Astrocyte (in vitro differentiated cells and primary cell): ENCODE measurements around the gene ADCY3.

Source experiments
- EZH2 ChIP-seq: IDR thresholded peaks from 2 replicates; pipeline ENCODE4 v1.6.1; 2012; ENCODE audit warnings: mild to moderate bottlenecking, low read length, inconsistent platforms; ENCODE audit not compliant: insufficient read depth
- TF ChIP-seq, protein P1 (sequence below): IDR thresholded peaks from 2 replicates; pipeline ENCODE4 v1.5.1; 2011; ENCODE audit warnings: low read depth, mild to moderate bottlenecking, inconsistent platforms, low read length, moderate library complexity; ENCODE audit not compliant: insufficient read depth

DNA sequence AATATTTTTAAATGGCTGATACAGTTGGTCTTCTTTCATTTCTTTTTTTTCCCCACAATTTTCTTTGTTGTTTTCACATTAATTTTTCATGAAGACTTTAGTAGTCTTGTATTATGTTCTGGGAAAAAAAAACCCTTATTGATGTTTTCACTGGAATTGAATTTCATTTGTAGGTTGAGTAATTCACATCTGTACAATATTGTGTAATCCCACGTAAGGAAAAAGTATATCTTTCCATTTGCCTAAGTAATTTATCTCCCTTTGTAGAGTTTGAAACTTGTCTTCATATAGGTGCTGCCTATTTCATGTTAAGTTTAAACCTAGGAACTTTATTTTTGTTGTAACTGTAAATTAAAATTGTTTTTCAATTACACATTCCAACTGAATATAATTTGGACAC, 49.7 kb upstream of the ADCY3 start:
- TF ChIP-seq, protein P1, sequence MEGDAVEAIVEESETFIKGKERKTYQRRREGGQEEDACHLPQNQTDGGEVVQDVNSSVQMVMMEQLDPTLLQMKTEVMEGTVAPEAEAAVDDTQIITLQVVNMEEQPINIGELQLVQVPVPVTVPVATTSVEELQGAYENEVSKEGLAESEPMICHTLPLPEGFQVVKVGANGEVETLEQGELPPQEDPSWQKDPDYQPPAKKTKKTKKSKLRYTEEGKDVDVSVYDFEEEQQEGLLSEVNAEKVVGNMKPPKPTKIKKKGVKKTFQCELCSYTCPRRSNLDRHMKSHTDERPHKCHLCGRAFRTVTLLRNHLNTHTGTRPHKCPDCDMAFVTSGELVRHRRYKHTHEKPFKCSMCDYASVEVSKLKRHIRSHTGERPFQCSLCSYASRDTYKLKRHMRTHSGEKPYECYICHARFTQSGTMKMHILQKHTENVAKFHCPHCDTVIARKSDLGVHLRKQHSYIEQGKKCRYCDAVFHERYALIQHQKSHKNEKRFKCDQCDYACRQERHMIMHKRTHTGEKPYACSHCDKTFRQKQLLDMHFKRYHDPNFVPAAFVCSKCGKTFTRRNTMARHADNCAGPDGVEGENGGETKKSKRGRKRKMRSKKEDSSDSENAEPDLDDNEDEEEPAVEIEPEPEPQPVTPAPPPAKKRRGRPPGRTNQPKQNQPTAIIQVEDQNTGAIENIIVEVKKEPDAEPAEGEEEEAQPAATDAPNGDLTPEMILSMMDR, result no peak
- TF ChIP-seq EZH2, result no peak
